HL-60 (cell line): ENCODE data around the gene DAZAP1.

Experiments
- GABPA ChIP-seq: IDR thresholded peaks from 2 replicates; pipeline ENCODE4 v1.6.1; 2012; ENCODE audit warnings: low read depth
- TF ChIP-seq, protein P1 (sequence below): IDR thresholded peaks from one replicate; pipeline ENCODE4 v1.5.1; 2011; ENCODE audit warnings: low read length, control low read depth, inconsistent platforms; ENCODE audit not compliant: insufficient read depth

GRCh38 chr19:1470305-1471009 lies 63.1 kb downstream of the DAZAP1 start:
- TF ChIP-seq, protein P1, sequence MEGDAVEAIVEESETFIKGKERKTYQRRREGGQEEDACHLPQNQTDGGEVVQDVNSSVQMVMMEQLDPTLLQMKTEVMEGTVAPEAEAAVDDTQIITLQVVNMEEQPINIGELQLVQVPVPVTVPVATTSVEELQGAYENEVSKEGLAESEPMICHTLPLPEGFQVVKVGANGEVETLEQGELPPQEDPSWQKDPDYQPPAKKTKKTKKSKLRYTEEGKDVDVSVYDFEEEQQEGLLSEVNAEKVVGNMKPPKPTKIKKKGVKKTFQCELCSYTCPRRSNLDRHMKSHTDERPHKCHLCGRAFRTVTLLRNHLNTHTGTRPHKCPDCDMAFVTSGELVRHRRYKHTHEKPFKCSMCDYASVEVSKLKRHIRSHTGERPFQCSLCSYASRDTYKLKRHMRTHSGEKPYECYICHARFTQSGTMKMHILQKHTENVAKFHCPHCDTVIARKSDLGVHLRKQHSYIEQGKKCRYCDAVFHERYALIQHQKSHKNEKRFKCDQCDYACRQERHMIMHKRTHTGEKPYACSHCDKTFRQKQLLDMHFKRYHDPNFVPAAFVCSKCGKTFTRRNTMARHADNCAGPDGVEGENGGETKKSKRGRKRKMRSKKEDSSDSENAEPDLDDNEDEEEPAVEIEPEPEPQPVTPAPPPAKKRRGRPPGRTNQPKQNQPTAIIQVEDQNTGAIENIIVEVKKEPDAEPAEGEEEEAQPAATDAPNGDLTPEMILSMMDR = no peak
- no peak for TF ChIP-seq GABPA
